Mesenchymal stem cell (in vitro differentiated cells and primary cell): ENCODE results near the gene CHIC2. TPM values are rescaled to one million over a fixed set of nuclear protein-coding genes. Genes with fewer than 3 reads are reported as not detected.

Source experiments
- DNase-seq: peaks from one replicate; pipeline ENCODE4 v3.0.0-alpha.2; 2013
- H2AFZ ChIP-seq: one replicate; pipeline ENCODE4 v1.6.1; 2013; ENCODE audit warnings: low read depth, mild to moderate bottlenecking, control low read depth, inconsistent platforms, low read length, moderate library complexity
- H2AK5ac ChIP-seq: 2 replicates; pipeline ENCODE4 v1.6.1; 2013; ENCODE audit warnings: low read length, moderate library complexity, mild to moderate bottlenecking, inconsistent platforms; ENCODE audit not compliant: severe bottlenecking
- H2BK120ac ChIP-seq: one replicate; pipeline ENCODE4 v1.6.1; 2013; ENCODE audit warnings: low read depth, mild to moderate bottlenecking, inconsistent platforms, low read length, moderate library complexity
- H2BK12ac ChIP-seq, 2 experiments: one replicate each; pipeline ENCODE4 v1.6.1; 2013; ENCODE audit warnings: inconsistent platforms in 2 of 2, low read length in 2 of 2, mild to moderate bottlenecking in 2 of 2, moderate library complexity in 2 of 2, control low read depth in 1 of 2
- H2BK15ac ChIP-seq: one replicate; pipeline ENCODE4 v1.6.1; 2013; ENCODE audit warnings: mild to moderate bottlenecking, low read depth, inconsistent platforms; ENCODE audit not compliant: poor library complexity, severe bottlenecking
- H2BK5ac ChIP-seq: 2 replicates; pipeline ENCODE4 v1.6.1; 2013; ENCODE audit warnings: low read depth, mild to moderate bottlenecking, low read length, control low read depth, inconsistent platforms; ENCODE audit not compliant: poor library complexity, severe bottlenecking
- H3K14ac ChIP-seq, 2 experiments: one replicate each; pipeline ENCODE4 v1.6.1; 2013; ENCODE audit warnings: inconsistent platforms in 2 of 2, low read length in 2 of 2, control low read depth in 1 of 2, mild to moderate bottlenecking in 1 of 2, moderate library complexity in 1 of 2
- H3K18ac ChIP-seq, 2 experiments: one replicate each; pipeline ENCODE4 v1.6.1; 2013; ENCODE audit warnings: inconsistent platforms in 2 of 2, low read length in 2 of 2, control low read depth in 1 of 2, low read depth in 1 of 2, mild to moderate bottlenecking in 1 of 2
- H3K23ac ChIP-seq, 2 experiments: one replicate each; pipeline ENCODE4 v1.6.1; 2013; ENCODE audit warnings: inconsistent platforms in 2 of 2, low read length in 2 of 2, mild to moderate bottlenecking in 2 of 2, moderate library complexity in 2 of 2, control low read depth in 1 of 2
- H3K27ac ChIP-seq: 2 replicates; pipeline ENCODE4 v1.5.1; 2013; ENCODE audit warnings: mild to moderate bottlenecking, moderate library complexity, low read length, control low read depth, inconsistent platforms; ENCODE audit not compliant: poor library complexity, severe bottlenecking
- H3K27me3 ChIP-seq, 2 experiments: 2 replicates each; pipeline versions ENCODE4 v1.6.1 to v1.7.0; 2013; ENCODE audit warnings: low read length in 2 of 2, mild to moderate bottlenecking in 2 of 2, moderate library complexity in 2 of 2, control low read depth in 1 of 2, inconsistent platforms in 1 of 2; ENCODE audit not compliant: control insufficient read depth in 1 of 2, insufficient read depth in 1 of 2
- H3K36me3 ChIP-seq, 2 experiments: 2 replicates each; pipeline versions ENCODE4 v1.6.1 to v1.7.0; 2013; ENCODE audit warnings: low read length in 2 of 2, control low read depth in 1 of 2, inconsistent platforms in 1 of 2, low read depth in 1 of 2, mild to moderate bottlenecking in 1 of 2; ENCODE audit not compliant: insufficient read depth in 2 of 2, control insufficient read depth in 1 of 2
- H3K4ac ChIP-seq, 2 experiments: one replicate each; pipeline ENCODE4 v1.6.1; 2013; ENCODE audit warnings: inconsistent platforms in 2 of 2, low read length in 2 of 2, mild to moderate bottlenecking in 2 of 2, moderate library complexity in 2 of 2, control low read depth in 1 of 2, low read depth in 1 of 2
- H3K4me1 ChIP-seq: 2 replicates; pipeline ENCODE4 v1.6.1; 2013; ENCODE audit warnings: low read depth, low read length, control low read depth; ENCODE audit not compliant: control insufficient read depth, insufficient read depth
- H3K4me2 ChIP-seq: 2 replicates; pipeline ENCODE4 v1.6.1; 2013; ENCODE audit warnings: low read length, mild to moderate bottlenecking, inconsistent platforms; ENCODE audit not compliant: poor library complexity, severe bottlenecking
- H3K4me3 ChIP-seq, 2 experiments: 2 replicates each; pipeline versions ENCODE4 v1.5.1 to v1.7.0; 2013; ENCODE audit warnings: low read length in 2 of 2, mild to moderate bottlenecking in 2 of 2, control low read depth in 1 of 2, low read depth in 1 of 2; ENCODE audit not compliant: insufficient read depth in 1 of 2
- H3K79me1 ChIP-seq: replicated peaks from 2 replicates; pipeline ENCODE4 v1.6.1; 2013; ENCODE audit warnings: mild to moderate bottlenecking, control low read depth, low read length, inconsistent platforms; ENCODE audit not compliant: poor library complexity, severe bottlenecking
- H3K9ac ChIP-seq: 2 replicates; pipeline ENCODE4 v1.7.0; 2013; ENCODE audit warnings: mild to moderate bottlenecking, low read length, moderate library complexity
- H3K9me3 ChIP-seq: 2 replicates; pipeline ENCODE4 v1.7.0; 2013; ENCODE audit warnings: mild to moderate bottlenecking, low read length; ENCODE audit not compliant: control insufficient read depth
- H4K8ac ChIP-seq: one replicate; pipeline ENCODE4 v1.6.1; 2013; ENCODE audit warnings: inconsistent platforms, mild to moderate bottlenecking, low read length, moderate library complexity
- H4K91ac ChIP-seq: one replicate; pipeline ENCODE4 v1.6.1; 2013; ENCODE audit warnings: mild to moderate bottlenecking, low read length, inconsistent platforms
- WGBS: methylation state at CpG from one replicate; pipeline ENCODE4 v1.1.7; 2013; ENCODE audit warnings: mixed read lengths; 5-methylcytosine and 5-hydroxymethylcytosine counted together
- small RNA-seq: library from polyadenylated mRNA; stranded (forward); fragments of <200 nt; extraction: miRNeasy Mini kit (QIAGEN cat#:217004); gene quantifications from one replicate; pipeline ENCODE3, GENCODE V24; 2013; ENCODE audit warnings: low read depth

CHIC2 gene

GRCh38 chr4:53962516-53963225, 101.7 kb downstream of the CHIC2 start:
- Histone ChIP-seq H3K14ac (no peak overlapping the region), H3K27ac (peak overlapping the region; percentile 75)
- WGBS = 0% methylated on average over 1 of the region's 4 CpGs

GRCh38 chr4:53961351-53961750, 103.1 kb downstream of the CHIC2 start:
- Histone ChIP-seq H2BK12ac (no peak overlapping the region), H3K18ac (no peak overlapping the region), H2AFZ (no peak overlapping the region), H2AK5ac (no peak overlapping the region), H2BK5ac (no peak overlapping the region), H4K8ac (no peak overlapping the region), H3K27ac (no peak overlapping the region), H3K4me2 (no peak overlapping the region), H3K23ac (no peak overlapping the region), H3K79me1 (no peaks in the 10 kb centered on the region), H3K9me3 (no peaks in the 10 kb centered on the region), H3K4me3 (no peak overlapping the region), H2BK120ac (no peak overlapping the region), H4K91ac (no peak overlapping the region), H3K4me1 (peaks cover 9% of the 10 kb centered on the region), H3K27me3 (no peaks in the 10 kb centered on the region), H3K36me3 (no peaks in the 10 kb centered on the region), H2BK15ac (no peak overlapping the region), H3K9ac (no peak overlapping the region), H3K14ac (no peak overlapping the region), H3K4ac (no peak overlapping the region)
- no peak for DNase-seq
- no CpG with 5 or more reads among the region's 1 CpG for WGBS

More at GRCh38 chr4:53962516-53963225, 101.7 kb downstream of the CHIC2 start:
- H2BK15ac ChIP-seq = no peak overlapping the region
- no peaks in the 10 kb centered on the region for H3K79me1 ChIP-seq
- no peak overlapping the region for H2AFZ ChIP-seq
- H4K91ac ChIP-seq = no peak overlapping the region
- no peaks in the 10 kb centered on the region for H3K36me3 ChIP-seq
- no peak overlapping the region for H3K4me2 ChIP-seq
- H3K23ac ChIP-seq = no peak overlapping the region
- peak overlapping the region; percentile 49 for H3K9ac ChIP-seq
- peaks cover 9% of the 10 kb centered on the region for H3K4me1 ChIP-seq
- H4K8ac ChIP-seq = no peak overlapping the region
- no peak overlapping the region for H2BK12ac ChIP-seq
- peak overlapping the region in 1 of 2 experiments; percentile 7 for H3K4me3 ChIP-seq
- peak; percentile 50 for DNase-seq
- no peak overlapping the region for H3K4ac ChIP-seq
- no peak overlapping the region for H3K18ac ChIP-seq
- no peaks in the 10 kb centered on the region for H3K9me3 ChIP-seq
- no peak overlapping the region for H2BK120ac ChIP-seq
- no peak overlapping the region for H2BK5ac ChIP-seq
- no peak overlapping the region for H2AK5ac ChIP-seq
- H3K27me3 ChIP-seq = no peaks in the 10 kb centered on the region

- Histone ChIP-seq H3K9me3 (no peaks in the 10 kb centered on the region), H3K36me3 (no peaks in the 10 kb centered on the region), H2BK5ac (no peak overlapping the region), H3K27me3 (no peaks in the 10 kb centered on the region), H2AK5ac (no peak overlapping the region), H3K4ac (no peak overlapping the region), H3K23ac (no peak overlapping the region), H3K27ac (no peak overlapping the region), H3K4me1 (peaks cover 9% of the 10 kb centered on the region), H2BK15ac (no peak overlapping the region), H2BK12ac (no peak overlapping the region), H3K14ac (no peak overlapping the region), H2BK120ac (no peak overlapping the region), H4K91ac (no peak overlapping the region), H3K4me2 (no peak overlapping the region), H3K18ac (no peak overlapping the region), H3K9ac (no peak overlapping the region), H3K4me3 (no peak overlapping the region), H4K8ac (no peak overlapping the region), H3K79me1 (no peaks in the 10 kb centered on the region), H2AFZ (no peak overlapping the region)
- DNase-seq = no peak
- WGBS = 96% methylated on average over 5 of the region's 5 CpGs
Measured at GRCh38 chr4:53960843-53961242, 103.6 kb downstream of the CHIC2 start.

Small RNAs within 50 kb of the gene (small RNA-seq; reads per million reads assigned to genes)
- gene AC110792.1 = not detected
- not detected for gene AC110792.3
